GM19468 (cell line): ENCODE data around the gene NOPCHAP1.
A peak's percentile ranks its signal among the peaks of the same experiment; 100 is the strongest.
"Not testable (repeated sequence)": the region's sequence is repeated elsewhere in the genome, so short reads cannot be mapped to it uniquely, and the experiment has no call there.

Source experiments
- ATAC-seq: cut with Tn5 transposase; IDR thresholded peaks from one replicate; pipeline ENCODE4 v1.9.1; 2021; ENCODE audit warnings: mild to moderate bottlenecking, moderate library complexity, moderate number of reproducible peaks; ENCODE audit not compliant: unreplicated experiment; ENCODE audit errors: extremely low read depth

Gene NOPCHAP1

GRCh38 chr12:104964167-104964855 is 21.8 kb upstream of the NOPCHAP1 start:
- no peak for ATAC-seq

GRCh38 chr12:104964856-104965205 is 21.3 kb upstream of the NOPCHAP1 start:
- no peak for ATAC-seq

GRCh38 chr12:104966677-104967076 is 19.4 kb upstream of the NOPCHAP1 start:
- ATAC-seq = peak; percentile 77

DNA sequence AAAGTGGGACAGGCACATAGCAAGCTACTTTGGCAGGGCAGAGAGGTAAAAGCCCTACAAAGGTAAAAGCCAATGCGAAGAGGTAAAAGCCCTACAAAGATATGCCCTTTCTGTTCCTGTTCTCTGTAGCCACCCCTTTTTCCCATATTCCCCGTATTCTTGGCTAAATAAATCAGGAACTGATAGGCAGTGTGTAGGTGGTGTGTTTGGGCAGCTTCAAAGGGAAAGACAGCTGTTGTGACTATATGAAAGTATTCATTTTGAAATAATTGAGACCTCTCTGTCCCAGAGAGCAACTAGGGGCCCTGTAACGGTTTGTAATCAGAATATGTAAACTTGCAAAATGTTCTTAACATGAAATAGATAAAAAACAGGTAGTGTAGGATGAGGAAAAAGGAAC is 16.8 kb upstream of the NOPCHAP1 start:
- ATAC-seq = no peak

- ATAC-seq = no peak
Observed at GRCh38 chr12:104971306-104971705, 14.8 kb upstream of the NOPCHAP1 start.

- ATAC-seq = no peak
Observed at GRCh38 chr12:104973250-104973649, 12.9 kb upstream of the NOPCHAP1 start.

GRCh38 chr12:104974626-104975290 is 11.4 kb upstream of the NOPCHAP1 start:
- peak; percentile 95 for ATAC-seq

- no peak for ATAC-seq
Observed at GRCh38 chr12:104975587-104976343, 10.4 kb upstream of the NOPCHAP1 start.

GRCh38 chr12:104976703-104977102 is 9.4 kb upstream of the NOPCHAP1 start:
- ATAC-seq = no peak

DNA sequence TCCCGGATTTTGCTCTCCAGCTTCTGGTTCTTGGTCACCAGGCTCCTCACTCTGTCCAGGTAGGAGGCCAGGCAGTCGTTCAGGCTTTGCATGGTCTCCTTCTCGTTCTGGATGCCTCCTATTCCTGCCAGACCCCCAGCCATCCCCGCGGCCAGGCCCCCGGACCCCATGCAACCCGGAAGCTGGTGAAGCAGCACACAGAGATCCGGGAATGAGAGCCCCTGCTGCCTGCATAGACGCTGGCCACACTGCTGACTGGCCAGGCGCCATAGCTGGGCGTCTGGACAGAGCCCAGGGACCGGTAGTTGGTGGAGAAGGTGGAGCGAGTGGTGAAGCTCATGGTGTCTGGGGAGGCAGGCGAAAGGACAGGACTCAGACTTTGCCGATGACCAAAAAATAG is 8.4 kb upstream of the NOPCHAP1 start:
- not testable (repeated sequence) for ATAC-seq

DNA sequence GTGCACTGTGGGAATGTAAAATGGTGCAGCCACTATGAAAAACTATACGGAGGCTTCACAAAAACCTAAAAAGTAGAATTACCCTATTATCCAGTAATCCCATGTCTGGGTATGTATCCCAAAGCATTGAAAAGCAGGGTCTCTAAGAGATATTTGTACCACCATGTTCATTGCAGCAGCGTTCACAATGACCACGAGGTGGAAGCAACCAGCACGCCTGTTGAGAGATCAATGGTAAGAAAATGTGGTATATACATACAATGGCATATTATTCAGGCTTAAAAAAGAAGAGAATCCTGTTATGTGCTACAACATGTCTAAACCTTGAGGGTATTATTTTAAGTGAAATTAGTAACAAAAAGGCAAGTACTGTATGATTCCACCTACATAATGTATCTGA is 910 bp upstream of the NOPCHAP1 start:
- ATAC-seq = no peak

DNA sequence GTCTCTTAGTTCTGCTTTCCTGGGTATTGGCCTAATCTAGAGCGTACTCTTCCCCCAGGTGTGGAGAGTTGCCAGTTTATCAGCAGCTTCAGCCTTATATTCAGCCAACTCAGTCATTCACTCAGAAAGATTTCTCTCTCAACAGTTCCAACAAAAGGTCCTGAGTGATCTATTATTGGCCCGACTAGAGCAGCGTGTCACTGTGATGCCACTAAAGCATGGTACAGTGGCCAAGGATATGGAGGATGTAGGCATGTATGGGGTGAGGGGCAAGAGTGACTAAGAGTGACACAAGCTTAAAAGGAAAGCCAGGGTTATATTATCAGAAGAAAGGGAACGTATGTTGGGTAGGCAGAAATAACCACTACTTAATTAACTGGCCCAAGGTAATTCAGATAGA is 4.8 kb downstream of the NOPCHAP1 start:
- no peak for ATAC-seq

GRCh38 chr12:104991565-104992128 is 5.5 kb downstream of the NOPCHAP1 start:
- no peak for ATAC-seq

DNA sequence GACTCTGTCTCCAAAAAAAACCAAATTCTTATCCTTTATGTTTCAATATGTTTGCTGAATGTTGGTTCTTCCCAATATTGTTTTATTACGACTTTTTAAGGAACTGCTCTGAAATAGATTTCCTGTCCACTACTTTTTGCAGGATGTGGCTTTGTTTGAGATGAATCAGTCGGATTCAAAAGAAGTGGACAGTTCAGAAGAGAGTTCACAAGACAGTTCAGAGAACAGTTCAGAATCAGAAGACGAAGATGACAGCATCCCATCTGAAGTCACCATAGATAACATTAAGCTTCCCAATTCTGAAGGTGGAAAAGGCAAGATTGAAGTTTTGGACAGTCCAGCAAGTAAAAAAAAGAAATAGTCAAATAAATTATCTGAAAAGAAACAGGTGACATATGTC is 8.2 kb downstream of the NOPCHAP1 start:
- no peak for ATAC-seq

GRCh38 chr12:104997541-104997940 is 11.4 kb downstream of the NOPCHAP1 start:
- no peak for ATAC-seq

GRCh38 chr12:104998423-104999346 is 12.6 kb downstream of the NOPCHAP1 start:
- no peak for ATAC-seq

DNA sequence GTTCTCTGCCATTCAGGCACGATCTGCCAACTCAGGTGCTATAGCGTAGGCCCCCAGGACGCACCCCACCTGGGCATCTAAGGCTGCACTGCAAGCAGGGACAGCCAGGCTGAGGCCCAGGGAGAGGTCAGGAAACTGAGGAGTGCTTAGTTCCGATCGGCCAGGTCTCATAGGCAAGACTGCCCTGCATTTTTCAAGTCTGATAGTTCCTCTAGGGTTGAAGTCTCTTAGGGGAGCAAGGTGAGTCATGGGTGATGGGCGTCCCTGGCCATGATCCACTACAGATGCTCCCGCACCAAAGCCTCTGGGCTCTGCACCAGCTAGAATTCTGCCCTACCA is 13.2 kb downstream of the NOPCHAP1 start:
- no peak for ATAC-seq

DNA sequence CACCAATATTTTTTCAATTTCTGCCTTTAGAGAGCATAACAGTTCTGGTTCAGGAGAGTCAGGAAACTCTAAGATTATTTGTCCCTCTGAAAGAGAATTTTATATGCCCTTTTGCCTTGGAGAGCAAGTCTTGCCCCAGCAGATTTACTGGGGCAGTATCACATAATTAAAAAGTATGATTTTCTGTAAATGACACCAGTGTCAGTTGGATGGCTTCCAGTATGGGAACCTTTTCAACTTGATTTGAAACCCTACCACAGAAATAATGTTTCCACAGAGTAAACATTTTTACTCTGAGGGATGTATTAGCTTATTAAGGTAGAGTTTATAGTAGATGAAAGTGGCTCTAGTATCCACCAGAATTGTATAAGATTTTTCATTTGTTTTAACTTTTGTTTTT is 15.4 kb downstream of the NOPCHAP1 start:
- ATAC-seq = no peak

GRCh38 chr12:105013892-105014291 is 27.8 kb downstream of the NOPCHAP1 start:
- ATAC-seq = no peak

DNA sequence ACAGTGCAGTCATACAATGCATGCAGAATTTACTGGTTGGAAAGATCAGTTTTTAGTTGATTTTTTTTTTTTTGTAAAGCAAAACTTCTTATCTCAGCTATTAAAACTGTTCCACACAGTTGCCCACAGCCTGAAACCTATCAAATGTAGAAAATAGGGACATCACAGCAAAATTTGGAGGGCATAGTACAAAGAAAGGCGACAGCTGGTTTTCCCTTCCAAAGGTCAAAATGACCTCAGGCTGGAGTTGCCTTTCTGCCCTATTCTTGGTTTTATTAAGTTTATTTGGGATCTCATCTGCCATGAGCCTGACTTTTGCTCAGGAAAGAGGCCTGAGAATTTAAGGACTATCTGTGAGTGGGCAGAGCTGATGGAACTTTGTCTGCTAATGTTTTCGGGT is 28.5 kb downstream of the NOPCHAP1 start:
- no peak for ATAC-seq
